ENCODE measurements around the gene MOB3C.

Gene MOB3C

GRCh38 chr1:46638921-46639320, 22.3 kb upstream of the MOB3C start:
- no peak for DNase-seq (ENCODE audit: low read depth)

DNA sequence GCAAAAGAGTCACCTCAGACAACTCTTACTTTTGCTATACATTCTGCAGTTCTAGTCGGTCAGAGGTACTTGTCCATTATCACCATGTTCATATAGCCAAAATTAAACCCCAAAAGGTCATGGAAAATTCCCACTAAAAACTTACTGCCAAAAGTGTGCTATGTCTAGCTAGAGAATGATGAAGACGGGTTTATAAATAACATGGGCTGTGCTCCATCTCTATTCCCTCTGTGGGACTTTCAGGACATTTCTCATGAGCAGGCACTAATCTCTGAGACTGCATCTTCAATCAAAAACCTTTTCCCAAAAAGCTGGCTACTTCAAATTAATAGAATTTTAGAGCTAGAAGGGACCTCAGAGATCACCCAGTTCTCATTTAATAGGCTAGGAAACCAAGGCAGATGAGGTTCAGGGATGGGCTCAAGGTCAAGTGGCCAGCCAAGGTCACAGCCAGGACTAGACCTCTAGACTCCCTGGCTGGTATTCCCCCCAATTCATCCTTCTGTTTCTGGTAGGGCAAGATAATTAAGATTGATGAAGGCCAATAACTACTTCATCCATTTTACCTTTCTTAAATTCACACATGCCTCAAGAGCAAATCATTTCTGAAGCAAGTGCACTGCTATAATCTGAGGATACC, 21.0 kb upstream of the MOB3C start:
- DNase-seq (ENCODE audit: low read depth), result no peak

- DNase-seq (ENCODE audit: low read depth), result no peak
Observed at GRCh38 chr1:46635205-46635604, 18.6 kb upstream of the MOB3C start.

DNA sequence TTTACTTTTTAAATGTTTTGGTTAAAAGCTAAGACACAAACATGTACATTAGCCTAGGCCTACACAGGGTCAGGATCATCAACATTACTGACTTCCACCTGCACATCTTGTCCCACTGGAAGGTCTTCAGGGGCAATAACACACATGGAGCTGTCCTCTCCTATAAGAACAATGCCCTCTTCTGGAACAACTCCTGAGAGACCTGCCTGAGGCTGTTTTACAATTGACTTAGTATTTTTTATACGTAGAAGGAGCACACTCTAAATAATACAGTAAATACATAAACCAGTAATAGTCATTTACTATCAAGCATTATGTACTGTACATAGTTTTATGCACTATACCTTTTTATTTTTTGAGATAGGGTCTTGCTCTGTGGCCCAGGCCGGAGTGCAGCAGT, 14.1 kb upstream of the MOB3C start:
- DNase-seq (ENCODE audit: low read depth), result no peak

GRCh38 chr1:46623743-46624644, 7.4 kb upstream of the MOB3C start:
- no peak for DNase-seq (ENCODE audit: low read depth)

DNA sequence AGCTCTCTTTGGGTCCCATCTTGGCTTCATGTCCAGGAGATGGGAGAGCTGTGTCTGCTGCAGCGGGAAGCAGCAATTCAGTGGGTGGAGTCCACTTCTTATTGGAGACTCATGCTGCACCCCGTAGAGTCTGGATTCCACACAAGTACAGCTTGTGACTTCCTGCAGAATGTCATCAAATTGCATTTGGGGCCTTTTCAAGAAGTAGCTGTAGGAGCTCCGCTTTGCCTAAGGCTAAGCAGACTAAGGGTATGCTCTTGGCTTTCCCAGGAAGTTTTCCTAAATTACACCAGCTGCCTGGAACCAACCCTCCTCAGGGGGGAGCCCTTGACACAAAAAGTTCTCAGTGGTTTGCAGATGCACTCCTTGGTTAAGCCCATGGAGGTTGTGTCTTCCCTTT, 5.7 kb upstream of the MOB3C start:
- DNase-seq (ENCODE audit: low read depth), result no peak

GRCh38 chr1:46621930-46622329, 5.3 kb upstream of the MOB3C start:
- no peak for DNase-seq (ENCODE audit: low read depth)

DNA sequence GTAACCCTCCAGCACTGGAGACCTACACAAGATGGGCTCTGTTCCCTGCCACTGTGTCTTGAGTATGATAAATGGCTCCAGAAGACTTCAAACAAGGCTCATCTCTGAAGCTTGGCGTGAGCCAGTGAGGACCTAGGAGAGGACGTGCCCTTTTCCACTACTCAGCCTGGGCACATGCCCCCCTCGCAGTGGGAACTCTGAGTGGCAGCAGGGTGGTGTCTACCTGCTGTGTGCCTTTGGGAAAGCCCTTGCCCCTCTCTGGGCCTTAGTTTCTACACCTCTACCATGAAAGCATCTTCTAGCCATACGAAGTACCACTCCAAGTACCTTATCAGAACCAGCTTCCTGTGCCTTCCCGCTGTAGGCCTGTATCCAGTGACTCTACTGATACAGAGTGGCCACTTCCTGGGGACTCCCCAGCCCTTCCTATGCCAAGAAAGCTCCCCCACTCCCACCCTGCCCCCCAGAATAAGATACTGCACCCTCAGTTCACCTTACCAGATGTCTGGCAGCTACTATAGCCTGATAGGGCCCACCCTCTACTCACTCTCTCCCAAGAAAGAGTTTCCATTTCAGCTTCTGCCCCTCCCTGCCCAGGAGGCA, 3.1 kb upstream of the MOB3C start:
- no peak for DNase-seq (ENCODE audit: low read depth)

DNA sequence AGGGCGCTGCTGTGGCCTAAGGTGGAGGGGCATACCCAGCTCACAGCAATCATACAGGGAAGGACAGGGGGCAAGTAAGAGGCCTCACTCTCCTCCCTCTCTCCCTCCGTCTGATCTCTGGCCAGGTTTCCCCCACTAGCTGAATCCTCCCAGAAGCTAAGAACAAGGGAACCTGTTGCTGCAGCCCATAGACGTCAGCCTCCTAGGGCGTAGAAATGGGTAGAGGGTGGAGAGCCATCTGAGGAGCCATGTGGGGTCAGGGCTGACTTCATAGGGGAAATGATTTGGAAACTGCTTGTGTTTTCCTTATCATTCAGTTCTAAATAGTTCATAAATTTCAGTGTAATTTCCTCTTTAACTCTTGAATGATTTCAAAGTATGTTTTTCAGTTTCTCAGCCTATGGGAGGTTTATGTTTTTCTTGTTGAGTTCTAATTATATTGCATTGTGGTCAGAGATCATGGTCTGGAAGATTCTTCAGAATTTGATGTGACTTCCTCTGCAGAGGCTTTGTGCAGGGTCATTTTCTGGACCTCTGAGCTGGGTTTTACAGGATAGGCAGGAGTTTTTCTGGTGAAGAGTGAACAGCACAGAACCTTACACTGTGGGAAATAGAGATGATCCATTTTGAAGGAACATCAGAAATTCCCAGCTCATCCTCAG, 2.3 kb upstream of the MOB3C start:
- DNase-seq (ENCODE audit: low read depth), result no peak

DNA sequence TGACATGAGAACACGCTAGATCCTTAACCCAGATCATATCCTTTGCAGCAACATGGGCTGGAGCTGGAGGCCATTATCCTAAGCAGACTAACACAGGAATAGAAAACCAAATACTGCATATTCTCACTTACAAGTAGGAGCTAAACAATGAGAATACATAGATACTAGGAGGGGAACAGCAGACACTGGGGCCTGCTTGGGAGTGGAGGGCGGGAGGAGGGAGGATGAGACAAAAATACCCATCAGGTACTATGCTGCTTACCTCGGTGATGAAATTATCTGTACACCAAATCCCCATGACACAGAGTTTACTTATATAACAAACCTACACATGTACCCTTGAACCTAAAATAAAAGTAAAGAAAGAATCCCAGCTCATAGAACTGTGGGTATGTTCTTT, 1.2 kb upstream of the MOB3C start:
- DNase-seq (ENCODE audit: low read depth), result no peak

- no peak for DNase-seq (ENCODE audit: low read depth)
Observed at GRCh38 chr1:46617108-46617800, 643 bp upstream of the MOB3C start.

- DNase-seq (ENCODE audit: low read depth), result no peak
Observed at GRCh38 chr1:46615735-46616134, 876 bp downstream of the MOB3C start.

DNA sequence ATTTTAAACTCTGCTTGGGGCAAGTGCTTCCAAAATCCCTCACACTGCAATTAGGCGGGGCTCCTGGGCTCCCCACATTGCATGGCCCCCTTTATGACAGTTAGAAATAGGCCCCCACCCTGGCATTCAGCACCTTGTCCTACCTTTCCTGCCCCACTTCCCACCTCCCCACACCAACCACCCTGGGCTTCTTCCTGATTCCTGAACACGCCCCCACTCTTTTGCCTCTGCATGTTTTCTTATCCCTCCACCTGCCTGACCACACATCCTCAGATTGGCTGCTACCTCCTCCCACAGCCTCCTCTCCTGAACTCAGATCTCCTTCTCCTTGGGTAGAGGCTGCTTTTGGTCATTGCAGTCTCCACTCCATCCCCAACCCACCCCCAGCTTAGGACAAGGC, 1.5 kb downstream of the MOB3C start:
- DNase-seq (ENCODE audit: low read depth), result no peak

DNA sequence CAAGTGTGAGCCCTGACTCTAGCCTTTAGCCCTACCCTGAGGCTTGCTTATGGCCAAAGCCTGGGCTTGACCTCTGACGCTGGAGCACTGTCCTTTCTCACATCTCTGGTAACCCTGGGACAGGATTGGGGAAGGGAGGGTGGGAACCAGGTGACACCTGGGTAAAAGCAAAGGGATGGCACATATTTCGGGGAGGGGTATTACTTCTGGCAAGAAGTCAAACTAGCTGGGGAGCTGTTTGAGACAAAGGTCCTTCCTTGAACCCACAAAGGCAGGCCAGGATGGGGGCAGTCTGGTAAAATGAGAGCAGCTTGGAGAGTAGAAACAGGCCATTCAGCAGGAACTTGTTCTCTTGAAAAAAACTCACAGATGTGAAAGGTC, 2.0 kb downstream of the MOB3C start:
- DNase-seq (ENCODE audit: low read depth), result no peak

GRCh38 chr1:46613661-46614603, 2.7 kb downstream of the MOB3C start:
- DNase-seq (ENCODE audit: low read depth), result peak; percentile 74

DNA sequence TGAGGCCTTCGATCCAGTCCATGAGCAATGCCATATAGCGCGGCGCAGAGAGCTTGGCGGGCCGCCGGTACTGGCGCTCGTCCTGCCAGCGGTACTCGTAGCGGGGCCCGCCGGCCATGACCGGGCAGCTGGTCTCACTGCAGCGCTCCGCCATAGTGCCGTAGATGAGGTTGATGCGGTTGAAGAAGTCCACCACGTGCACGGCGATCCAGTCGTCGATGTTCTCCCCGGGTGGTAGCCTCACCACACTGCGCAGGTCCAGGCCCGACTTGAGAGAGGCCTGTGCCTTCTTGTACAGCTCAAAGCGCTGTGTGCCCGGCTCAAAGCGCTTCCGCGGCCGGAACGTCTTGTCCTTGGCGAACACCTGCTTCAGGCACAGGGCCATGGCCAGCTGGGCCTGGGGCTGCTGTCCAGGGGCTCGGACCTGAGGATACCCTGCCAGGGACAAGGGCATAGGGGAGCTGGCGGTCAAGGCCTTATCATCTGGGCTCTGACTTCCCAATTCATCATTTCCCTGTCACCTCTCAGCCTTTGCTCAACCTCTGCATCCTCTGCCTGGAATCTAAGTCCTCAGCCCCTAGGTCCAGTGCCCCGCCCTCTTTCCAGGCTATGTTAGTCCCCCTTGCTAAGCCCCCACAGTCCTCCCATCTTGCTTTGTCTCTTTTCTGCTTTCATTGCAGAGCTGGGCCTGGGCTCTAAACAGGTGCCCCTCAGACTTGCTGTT, 3.5 kb downstream of the MOB3C start:
- no peak for DNase-seq (ENCODE audit: low read depth)

- DNase-seq (ENCODE audit: low read depth), result no peak
Observed at GRCh38 chr1:46611691-46612221, 4.9 kb downstream of the MOB3C start.

DNA sequence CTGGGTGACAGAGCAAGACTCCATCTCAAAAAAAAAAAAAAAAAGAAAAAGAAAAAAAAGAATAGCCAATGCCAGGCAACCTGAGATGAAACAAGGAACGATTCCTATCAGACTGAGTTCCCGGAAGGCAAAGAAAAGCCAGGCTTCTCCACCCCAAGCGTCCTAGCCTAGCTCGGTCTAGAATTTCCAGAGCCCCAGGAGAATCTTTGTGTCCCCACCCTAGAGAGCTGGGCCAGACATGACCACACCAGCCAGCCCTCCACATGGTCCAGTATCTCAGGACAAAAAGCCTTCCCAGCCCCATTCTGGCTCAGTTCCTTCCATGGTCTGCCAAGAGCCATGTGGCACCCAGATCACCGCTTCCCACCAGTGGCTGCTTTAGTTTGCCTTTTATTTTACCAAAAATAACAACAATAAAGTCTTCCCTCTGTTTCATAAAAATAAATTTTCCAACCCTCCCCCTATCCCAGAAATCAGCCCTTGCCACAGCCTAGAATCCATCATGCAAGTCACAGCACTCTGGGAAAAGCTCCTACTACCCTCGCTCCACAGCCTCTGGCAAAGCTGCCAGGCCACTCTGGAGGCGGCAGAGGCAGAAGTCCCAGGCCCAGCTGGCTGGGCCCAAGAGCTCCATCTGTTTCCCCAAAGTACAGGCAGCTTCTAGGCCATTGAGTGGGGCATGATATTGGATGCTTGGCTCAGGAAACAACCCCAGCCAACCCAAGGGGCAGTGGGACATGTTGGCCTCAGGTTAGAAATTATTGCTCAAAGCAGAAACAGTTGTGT, 9.1 kb downstream of the MOB3C start:
- DNase-seq (ENCODE audit: low read depth), result no peak

Data from iris pigment epithelial cell (primary cell).